Measurements from ENCODE around the gene GTF2IRD2.
A peak's percentile ranks its signal among the peaks of the same experiment; 100 is the strongest.
"Not testable (repeated sequence)": the region's sequence is repeated elsewhere in the genome, so short reads cannot be mapped to it uniquely, and the experiment has no call there.

Gene GTF2IRD2

DNA sequence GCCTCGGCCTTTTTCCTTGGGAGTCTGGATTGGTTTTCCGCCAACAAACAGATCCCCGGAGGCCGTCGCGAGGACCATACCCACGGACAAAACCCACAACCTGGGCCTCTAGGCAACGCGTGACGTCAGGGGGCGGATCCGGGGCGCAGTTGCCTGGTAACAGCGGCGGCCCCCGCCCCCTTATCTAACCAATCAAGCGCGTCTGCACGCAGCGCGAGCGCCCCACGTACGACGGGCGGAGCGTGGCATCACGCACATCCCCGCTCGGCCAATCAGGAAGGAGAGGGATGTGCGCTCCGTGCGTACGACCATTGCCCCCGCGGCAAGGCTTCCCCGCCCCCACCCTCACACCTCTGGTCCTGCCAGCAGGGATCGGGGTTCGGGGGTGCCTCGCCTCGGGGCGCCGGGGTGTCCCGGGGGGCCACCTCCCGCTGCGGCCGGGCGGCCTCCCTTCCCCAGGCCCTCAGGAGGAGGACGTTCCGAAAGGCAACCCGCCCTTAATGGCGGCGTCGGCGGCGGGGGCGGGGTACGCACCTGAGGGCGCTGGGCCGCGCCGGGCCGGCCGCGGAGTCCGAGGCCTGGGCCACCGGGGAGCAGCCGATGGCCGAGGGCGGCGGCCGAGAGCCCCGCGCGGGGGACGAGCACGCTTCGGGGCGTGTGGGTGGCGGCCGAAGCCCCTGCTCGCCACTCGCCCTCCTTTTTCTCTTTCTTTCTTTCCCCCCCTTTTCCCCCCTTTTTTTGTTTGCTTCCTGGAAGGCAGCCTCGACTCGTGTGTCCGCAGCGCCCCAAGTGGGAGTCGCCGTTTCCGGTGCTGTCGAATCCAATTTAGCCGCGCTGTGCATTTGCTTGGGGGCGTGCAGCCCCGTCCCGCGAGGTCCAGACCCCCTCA lies at the start of gene GTF2IRD2:
Gene GTF2IRD2, minus strand, starts transcription at position 773 of the 889 bp plus-strand sequence. CDS start 15,227 bp downstream, outside the sequence.
- DNase-seq: not testable (repeated sequence)

DNA sequence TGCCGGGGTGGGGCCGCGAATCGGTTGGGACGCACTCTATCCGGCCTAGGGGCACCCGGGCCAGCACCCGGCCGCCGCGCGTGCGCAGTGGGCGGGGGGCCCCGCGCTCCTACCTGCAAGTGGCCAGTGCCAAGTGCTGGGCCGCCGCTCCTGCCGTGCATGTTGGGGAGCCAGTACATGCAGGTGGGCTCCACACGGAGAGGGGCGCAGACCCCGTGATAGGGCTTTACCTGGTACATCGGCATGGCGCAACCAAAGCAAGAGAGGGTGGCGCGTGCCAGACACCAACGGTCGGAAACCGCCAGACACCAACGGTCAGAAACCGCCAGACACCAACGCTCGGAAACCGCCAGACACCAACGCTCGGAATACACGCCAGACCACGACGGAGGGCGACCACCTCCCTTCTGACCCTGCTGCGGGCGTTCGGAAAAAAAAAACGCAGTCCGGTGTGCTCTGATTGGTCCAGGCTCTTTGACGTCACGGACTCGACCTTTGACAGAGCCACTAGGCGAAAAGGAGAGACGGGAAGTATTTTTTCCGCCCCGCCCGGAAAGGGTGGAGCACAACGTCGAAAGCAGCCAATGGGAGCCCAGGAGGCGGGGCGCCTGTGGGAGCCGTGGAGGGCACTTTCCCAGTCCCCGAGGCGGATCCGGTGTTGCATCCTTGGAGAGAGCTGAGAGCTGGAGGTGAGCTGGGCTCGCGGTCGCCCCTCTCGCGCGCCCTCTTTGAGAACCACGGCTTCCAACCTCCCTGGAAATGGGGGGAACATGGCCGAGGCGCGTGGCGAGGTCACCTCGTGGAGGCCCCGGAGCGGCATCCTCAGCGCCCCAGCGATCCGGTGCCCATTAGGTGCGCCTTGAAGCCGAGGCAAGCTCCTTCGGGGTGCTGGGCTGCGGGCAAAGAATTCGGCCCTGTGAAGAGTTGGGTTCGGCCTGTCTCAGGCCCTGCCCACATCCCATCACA lies 39.0 kb upstream of the GTF2IRD2 start:
- DNase-seq: peak; percentile 40

DNA sequence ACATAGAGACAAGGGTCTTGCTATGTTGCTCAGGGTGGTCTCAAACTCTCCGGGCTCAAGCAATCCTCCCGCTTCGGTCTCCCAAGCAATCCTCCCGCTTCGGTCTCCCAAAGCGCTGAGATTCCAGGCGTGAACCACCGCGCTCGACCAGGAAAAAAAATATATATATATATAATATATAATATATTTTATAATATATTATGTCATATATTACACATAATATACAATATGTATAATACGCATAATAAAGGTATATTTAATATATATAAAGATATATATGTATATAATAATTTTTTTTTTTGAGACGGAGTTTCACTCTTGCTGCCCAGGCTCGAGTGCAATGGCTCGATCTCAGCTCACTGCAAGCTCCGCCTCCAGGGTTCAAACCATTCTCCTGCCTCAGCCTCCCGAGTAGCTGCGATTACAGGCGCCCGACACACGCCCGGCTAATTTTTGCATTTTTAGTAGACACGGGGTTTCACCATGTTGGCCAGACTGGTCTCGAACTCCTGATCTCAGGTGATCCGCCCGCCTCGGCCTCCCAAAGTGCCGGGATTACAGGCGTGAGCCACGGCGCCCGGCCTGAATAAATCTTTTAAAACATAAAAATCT lies 38.2 kb upstream of the GTF2IRD2 start:
- DNase-seq: not testable (repeated sequence)

DNA sequence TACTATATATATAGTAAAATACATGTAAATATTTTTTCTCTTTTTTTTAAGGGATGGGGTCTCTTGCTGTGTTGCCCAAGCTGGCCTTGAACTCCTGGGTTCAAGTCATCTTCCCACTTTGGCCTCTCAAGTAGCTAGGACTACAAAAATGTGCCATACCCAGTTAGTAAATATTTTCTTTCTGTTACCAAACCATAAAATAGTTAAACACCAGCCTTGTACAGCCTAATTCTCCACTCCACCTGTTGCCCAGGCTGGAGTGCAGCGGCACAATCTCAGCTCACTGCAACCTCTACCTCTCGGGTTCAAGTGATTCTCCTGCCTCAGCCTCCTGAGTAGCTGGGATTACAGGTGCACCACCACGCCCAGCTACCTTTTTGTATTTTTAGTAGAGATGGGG lies 33.9 kb upstream of the GTF2IRD2 start:
- DNase-seq: not testable (repeated sequence)

DNA sequence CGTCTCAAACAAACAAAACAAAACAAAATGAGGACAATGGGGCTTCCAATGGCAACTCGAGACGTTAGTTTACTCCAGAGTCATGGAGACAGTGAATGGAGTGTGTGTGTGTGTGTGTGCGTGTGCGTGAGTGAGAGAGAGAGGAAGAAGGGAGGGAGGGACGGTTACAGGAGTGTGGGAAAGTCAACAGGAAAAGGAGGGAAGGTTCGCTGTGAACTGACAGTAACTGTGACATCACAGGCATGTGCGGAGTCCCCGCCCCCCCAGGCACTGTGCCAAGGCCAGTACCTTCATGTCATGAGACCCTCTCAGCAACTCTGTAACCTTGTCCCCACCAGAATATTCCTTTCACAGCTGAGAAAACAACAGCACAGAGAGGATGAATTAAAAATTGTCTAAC lies 30.7 kb upstream of the GTF2IRD2 start:
- DNase-seq: not testable (repeated sequence)

DNA sequence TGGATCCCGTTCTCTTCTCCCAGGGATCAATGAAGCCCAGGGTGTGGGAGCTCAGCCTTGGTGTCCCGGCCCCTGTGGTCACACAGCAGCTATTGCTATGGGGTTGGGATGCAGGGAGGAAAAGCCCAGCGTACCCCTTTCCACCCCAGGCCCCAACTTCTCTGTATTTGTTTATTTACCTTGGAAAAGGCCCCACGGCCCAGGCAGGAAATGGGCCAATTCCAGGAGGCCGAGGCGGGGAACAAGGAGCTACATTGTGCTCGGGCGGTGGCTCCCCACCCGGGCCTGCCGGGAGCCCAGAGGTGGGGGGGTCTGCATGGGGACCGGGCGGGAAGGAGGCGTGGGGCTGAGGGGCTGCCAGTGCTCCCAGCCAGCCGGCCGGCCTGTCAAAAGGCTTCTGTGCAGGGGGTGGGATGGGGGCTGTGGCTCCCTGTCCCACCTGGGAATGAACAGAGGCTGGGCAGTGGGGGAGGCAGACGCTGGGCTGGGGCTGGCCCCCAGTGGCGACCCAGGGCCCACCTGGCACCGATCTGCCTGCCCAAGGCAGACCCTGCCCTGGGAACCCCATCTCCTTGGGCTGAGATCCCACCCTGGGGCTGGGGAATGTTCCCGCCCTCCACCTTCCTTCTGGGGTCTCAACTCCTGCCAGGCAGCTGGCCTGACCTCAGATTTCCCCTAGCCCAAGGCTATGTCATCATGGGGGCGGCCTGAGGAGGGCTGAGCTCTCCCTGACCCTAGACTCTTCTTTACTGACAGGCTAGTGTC lies 23.5 kb upstream of the GTF2IRD2 start:
- DNase-seq: not testable (repeated sequence)

DNA sequence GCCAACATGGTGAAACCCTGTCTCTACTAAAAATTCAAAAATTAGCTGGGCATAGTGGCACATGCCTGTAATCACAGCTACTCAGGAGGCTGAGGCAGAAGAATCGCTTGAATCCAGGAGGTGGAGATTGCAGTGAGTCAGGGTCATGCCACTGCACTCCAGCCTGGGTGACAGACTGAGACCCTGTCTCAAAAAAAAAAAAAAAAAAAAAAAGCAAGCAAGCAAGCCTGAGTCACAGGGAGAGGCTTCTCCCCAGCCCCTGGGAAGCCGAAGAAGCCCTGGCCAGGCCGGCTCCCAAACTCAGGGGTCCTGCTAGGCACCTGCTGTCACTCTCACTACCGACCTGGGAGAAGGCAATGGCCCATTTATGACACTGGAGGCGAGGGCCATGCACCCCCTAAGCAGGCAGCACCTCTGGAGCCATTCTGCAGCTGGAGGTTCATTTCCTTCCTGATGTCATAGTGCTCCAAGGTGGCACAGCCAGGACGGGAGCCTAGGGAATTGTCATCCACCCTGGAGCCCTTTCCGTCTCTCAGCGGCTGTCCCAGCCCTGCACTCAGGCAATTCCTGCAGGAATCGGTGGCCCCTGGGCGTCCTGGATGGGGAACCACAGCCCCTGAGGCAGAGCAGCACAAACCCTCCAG lies 22.8 kb upstream of the GTF2IRD2 start:
- not testable (repeated sequence) for DNase-seq

DNA sequence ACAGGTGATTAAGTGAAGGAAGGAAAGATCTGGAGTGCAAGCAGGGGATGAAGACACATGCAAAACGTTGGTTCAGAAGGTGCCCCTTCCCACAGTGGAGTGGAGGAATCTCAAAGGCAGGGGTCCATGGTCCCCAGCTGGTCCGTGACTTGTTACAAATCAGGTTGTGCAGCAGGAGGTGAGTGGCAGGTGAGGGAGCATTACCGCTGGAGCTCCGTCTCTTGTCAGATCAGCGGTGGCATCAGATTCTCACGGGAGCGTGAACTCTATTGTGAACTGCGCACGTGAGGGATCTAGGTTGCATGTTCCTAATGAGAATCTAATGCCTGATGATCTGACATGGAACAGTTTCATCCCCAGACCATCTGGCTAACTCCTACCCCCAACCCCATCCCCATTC lies 21.1 kb upstream of the GTF2IRD2 start:
- DNase-seq: not testable (repeated sequence)

DNA sequence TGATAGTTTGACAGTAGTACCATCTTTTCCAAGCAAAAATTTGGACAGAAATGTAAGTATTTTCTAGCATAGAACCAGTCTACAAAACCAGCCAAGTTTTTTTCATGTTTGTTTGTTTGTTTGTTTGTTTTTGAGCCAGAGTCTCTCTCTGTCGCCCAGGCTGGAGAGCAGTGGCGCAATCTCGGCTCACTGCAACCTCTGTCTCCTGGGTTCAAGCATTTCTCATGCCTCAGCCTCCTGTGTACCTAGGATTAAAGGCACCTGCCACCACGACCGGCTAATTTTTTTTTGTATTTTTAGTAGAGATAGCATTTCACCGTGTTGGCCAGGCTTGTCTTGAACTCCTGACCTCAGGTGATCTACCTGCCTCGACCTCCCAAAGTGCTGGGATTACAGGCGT lies 14.4 kb upstream of the GTF2IRD2 start:
- not testable (repeated sequence) for DNase-seq

DNA sequence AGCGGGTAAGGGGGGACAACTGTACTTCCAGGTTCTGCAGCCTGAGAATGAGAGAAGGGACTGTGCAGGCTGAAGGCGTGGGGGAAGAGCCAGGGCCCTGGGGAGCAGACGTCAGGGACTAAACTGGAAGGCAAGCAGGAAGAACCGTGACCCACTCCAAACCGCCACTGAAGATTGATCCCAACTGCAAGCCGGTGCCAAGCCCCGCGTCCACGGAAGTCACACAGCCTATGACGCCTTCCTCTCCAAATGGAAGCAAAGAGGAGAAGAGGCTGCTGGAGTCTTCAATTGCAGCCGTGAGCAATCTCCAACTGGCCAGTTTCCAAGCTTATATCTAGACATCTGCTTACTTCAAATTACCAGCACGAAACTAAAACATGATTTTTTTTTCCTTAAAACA lies 1.6 kb downstream of the GTF2IRD2 start:
- DNase-seq: not testable (repeated sequence)

DNA sequence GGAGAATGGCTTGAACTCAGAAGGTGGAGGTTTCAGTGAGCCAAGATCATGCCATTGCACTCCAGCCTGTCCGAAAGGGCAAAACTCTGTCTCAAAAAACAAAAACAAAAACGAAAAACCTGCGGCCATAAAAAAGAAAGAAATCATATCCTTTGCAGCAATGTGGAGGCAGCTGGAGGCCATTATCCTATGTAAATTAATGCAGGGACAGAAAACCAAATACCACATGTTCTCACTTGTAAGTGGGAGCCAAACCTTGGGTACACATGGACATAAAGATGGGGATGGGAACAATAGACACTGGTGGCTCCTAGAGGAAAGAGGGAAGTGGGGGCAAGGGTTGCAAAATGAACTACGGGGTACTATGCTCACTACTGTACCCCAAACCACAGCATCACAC lies 21.0 kb downstream of the GTF2IRD2 start:
- DNase-seq: not testable (repeated sequence)

DNA sequence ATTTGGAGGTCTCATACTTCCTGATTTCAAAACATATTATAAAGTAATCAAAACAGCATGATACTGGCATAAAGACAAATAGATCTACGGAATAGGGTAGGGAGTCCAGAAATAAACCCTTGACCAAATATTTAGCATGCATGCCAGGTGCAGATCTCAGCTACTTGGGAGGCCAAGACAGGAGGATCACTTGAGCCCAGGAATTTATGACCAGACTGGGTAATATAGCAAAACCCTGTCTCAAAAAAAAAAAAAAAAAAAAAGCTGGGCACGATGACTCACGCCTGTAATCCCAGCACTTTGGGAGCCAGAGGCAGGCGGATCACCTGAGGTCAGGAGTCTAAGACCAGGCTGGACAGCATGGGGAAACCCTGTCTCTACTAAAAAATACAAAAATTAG lies 21.4 kb downstream of the GTF2IRD2 start:
- DNase-seq: not testable (repeated sequence)

DNA sequence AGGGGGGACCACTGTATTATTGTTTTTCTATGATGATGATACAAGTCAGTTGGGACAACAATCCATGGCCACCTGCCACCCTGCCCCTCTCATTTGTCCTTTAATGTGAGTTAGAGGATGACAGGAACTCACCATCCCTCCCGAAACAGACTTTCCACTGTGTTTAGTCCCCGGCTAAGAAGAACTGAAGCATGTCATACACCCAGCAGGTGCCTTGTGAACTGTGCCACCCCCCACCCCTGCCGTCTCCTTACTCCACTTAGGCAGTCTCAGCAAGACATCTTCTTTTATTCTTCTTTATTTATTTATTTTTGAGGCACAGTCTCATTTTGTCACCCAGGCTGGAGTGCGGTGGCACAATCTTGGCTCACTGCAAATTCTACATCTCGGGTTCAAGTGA lies 30.1 kb downstream of the GTF2IRD2 start:
- DNase-seq: not testable (repeated sequence)

DNA sequence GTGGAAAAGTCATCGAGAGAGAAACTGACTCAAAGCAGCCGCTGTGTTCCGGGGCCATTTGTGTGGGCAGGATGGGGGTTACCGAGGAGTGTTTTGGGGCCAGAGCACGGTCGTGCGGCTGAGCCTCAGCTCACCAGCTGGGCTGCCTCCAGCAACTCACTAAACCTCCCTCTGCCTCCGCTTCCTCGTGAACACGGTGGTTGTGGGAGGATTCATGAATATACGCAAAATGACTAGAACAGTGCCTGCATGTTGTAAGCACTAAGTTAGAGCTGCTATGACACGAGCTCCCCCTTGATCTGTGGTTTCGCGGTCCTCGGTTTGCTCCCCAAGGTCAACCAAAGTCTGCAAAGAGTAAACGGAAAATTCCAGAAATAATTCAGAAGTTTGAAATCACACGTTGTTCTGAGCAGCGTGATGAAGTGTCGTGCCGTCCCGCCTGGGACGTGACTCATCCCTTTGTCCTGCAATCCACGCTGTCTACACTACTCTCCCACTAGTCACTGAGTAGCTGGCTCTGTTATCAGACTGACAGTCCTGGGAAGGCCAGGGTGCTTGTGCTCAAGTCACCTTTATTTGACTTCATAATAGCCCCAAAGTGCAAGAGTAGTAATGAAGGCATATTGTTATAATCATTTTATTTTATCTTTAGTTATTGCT lies 31.1 kb downstream of the GTF2IRD2 start:
- DNase-seq: not testable (repeated sequence)

DNA sequence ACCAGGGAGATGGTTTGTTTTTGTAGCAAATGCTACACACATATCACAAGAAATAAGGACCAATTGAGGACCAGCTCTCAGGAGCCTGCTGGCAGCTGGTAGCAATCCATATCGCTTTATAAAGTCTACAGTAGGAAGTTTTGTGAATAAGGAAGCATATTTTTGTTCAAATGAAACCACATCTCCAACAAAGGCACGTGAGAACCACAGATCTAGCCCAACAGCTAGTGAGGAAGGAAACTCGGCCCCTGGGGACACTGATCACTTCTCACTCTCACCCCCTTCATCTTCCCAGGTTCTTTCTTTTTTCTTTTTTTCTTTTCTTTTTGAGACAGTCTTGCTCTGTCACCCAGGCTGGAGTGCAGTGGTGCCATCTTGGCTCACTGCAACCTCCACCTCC lies 35.5 kb downstream of the GTF2IRD2 start:
- DNase-seq: not testable (repeated sequence)

DNA sequence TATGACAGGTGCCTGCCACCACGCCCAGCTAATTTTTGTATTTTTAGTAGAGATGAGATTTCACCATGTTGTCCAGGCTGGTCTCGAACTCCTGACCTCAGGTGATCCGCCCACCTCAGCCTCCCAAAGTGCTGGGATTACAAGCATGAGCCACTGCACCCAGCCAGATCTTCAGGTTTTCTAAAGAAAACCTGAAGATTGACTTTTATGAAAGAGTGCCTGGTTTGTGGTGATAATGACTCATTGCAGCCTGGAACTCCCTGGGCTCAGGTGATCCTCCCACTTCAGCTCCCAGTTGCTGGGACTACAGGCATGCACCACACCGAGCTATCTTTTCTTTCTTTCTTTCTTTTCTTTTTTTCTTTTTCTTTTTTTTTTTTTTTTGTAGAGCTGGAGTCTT lies 52.8 kb downstream of the GTF2IRD2 start:
- DNase-seq: not testable (repeated sequence)

DNA sequence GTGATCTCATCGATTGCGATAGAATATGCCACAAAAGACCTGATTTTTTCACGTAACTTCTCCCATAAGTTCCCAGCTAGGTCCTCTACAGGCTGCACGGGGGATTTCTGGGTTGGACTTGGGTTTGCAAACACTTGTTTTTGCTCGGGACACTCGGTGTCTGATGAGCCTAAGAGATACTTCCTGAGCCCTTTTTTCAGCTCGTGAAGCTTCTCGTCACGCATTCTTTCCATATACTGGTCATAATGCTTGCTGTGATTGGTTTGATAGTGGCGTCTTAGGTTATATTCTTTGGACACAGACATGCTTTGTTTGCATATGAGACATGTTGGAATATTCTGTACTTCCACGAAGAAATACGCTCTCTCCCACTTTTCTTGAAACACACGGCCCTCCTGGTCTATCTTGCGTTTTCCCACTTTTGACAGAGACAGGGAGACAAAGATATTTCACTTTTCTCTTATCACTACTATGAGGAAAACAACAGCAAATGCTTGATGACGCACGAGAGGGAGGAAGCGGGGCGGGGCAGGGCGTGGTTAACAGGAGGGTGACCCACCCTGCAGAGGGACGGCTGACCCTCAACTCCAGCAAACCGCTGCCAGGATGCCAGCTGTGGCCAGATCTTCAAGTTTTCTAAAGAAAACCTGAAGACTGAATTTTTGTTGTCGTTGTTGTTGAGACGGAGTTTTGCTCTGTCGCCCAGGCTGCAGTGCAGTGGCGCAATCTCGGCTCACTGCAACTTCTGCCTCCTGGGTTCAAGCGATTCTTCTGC lies 53.4 kb downstream of the GTF2IRD2 start:
- not testable (repeated sequence) for DNase-seq

DNA sequence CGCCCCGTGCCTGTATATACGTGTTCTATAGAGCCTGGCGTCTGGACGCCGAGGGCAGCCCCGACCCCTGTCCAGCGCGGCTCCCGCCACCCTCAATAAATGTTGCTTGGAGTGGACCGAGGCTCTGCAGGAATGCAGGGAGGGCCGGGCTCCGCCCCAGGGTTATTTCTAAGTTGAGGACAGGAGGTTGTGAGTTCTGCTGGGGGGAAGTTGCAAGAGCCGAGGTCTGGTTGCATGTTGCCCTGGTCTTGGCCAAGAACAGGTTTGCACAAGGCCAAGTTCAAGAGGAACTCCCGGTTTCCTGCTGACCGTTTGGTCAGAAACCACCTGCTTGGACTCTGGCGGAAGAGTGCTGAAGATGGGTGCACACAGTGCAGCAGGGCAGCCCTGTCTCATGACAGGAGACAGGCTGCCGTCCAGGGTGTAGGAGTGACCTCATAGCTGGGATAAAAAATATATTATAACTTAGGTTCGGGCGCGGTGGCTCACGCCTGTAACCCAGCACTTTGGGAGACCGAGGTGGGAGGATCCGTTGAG lies 62.1 kb downstream of the GTF2IRD2 start:
- not testable (repeated sequence) for DNase-seq

DNA sequence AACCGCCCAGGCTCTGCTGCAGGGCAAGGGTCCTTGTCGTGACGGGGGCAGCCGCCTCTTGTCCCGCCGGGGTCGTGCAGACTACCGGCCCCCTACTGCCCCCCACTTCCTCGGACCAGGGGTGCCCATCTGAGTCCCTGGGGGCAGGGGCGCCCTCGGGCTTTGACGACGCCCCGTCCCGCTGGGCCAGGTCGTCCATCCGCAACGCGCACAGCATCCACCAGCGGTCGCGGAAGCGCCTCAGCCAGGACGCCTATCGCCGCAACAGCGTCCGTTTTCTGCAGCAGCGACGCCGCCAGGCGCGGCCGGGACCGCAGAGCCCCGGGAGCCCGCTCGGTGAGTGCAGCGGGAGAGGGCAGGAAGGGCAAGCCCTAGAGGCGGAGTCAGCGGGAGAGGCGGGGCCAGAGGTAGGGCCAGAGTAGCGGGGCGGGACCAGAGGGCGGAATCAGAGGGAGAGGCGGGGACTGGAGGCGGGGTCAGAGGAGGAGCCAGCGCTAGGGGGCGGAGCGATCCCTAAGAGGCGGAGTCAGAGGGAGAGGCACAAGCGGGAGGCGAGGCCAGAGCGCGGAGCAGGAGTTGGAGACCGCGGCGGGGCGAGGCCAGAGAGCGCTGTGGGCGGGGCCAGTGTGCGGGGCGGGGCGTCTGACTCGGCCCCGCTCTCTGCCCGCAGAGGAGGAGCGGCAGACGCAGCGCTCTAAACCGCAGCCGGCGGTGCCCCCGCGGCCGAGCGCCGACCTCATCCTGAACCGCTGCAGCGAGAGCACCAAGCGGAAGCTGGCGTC lies 62.8 kb downstream of the GTF2IRD2 start:
- DNase-seq: peak; percentile 71

Data from NCI-H510A treated with DMSO at 0.1 percent for 48 hours (cell line).